IMR-90 (cell line): Measurements from ENCODE around the gene PRR33. TPM values are rescaled to one million over a fixed set of nuclear protein-coding genes. Genes with fewer than 3 reads are reported as not detected.

Experiments
- ATAC-seq: fragments of 200-7000 bp; cut with Tn5 transposase; 2 replicates; pipeline ENCODE4 v1.9.1; 2020; ENCODE audit warnings: low read depth, mild to moderate bottlenecking, moderate library complexity
- BruUV-seq: library from RNA; stranded (reverse); fragments of 400-500 nt; replicated peaks from 2 replicates; lab custom pipeline; 2021; lab: Mats Ljungman, UMichigan
- CTCF ChIA-PET: fragments of 300-600 bp; formaldehyde crosslinking; extraction: SDS; loops from one replicate; lab custom pipeline; 2021; ENCODE audit warnings: antibody characterized with exemption; lab: Yijun Ruan, JAX
- POLR2A ChIA-PET: fragments of 300-600 bp; sonication (Branson Sonifier 250); formaldehyde crosslinking; loops from one replicate; lab custom pipeline; 2022; ENCODE audit warnings: antibody characterized with exemption; ENCODE audit not compliant: unreplicated experiment; lab: Charles Lee
- DNase-seq: peaks from one replicate; pipeline ENCODE4 v3.0.0; 2013
- H2AFZ ChIP-seq: replicated peaks from 2 replicates; pipeline ENCODE3; 2013; ENCODE audit warnings: low read length, mild to moderate bottlenecking; ENCODE audit not compliant: poor library complexity
- H2AK5ac ChIP-seq: 2 replicates; pipeline ENCODE4 v1.6.1; 2013; ENCODE audit warnings: low read depth, low read length, inconsistent platforms
- H2AK9ac ChIP-seq: replicated peaks from 2 replicates; pipeline ENCODE3; 2013; ENCODE audit warnings: mild to moderate bottlenecking, low read depth, low read length, moderate library complexity; ENCODE audit not compliant: poor library complexity
- H2BK120ac ChIP-seq: 2 replicates; pipeline ENCODE4 v1.6.1; 2013; ENCODE audit warnings: low read depth, low read length, inconsistent platforms
- H2BK15ac ChIP-seq: 3 replicates; pipeline ENCODE4 v1.6.1; 2013; ENCODE audit warnings: low read depth, low read length, inconsistent platforms
- H2BK20ac ChIP-seq: 2 replicates; pipeline ENCODE4 v1.6.1; 2013; ENCODE audit warnings: low read depth, mild to moderate bottlenecking, inconsistent platforms, low read length, moderate library complexity
- H2BK5ac ChIP-seq: 2 replicates; pipeline ENCODE4 v1.6.1; 2013; ENCODE audit warnings: mild to moderate bottlenecking, low read depth, low read length, inconsistent platforms; ENCODE audit not compliant: poor library complexity, severe bottlenecking
- H3K14ac ChIP-seq: replicated peaks from 2 replicates; pipeline ENCODE4 v1.6.1; 2013; ENCODE audit warnings: low read depth, low read length, inconsistent platforms
- H3K18ac ChIP-seq: 2 replicates; pipeline ENCODE4 v1.6.1; 2013; ENCODE audit warnings: low read depth, low read length, control low read depth
- H3K23ac ChIP-seq: 2 replicates; pipeline ENCODE4 v1.6.1; 2013; ENCODE audit warnings: low read depth, low read length, inconsistent platforms
- H3K27ac ChIP-seq: 2 replicates; pipeline ENCODE4 v1.5.1; 2013; ENCODE audit warnings: mild to moderate bottlenecking, control low read depth, low read length; ENCODE audit not compliant: insufficient read depth
- H3K27me3 ChIP-seq: 2 replicates; pipeline ENCODE4 v1.6.1; 2013; ENCODE audit warnings: low read length; ENCODE audit not compliant: control insufficient read depth, insufficient read depth
- H3K36me3 ChIP-seq: 2 replicates; pipeline ENCODE4 v1.6.1; 2013; ENCODE audit warnings: low read length, mixed read lengths; ENCODE audit not compliant: control insufficient read depth, insufficient read depth
- H3K4ac ChIP-seq: 2 replicates; pipeline ENCODE4 v1.6.1; 2013; ENCODE audit warnings: low read depth, low read length, inconsistent platforms
- H3K4me1 ChIP-seq: 2 replicates; pipeline ENCODE4 v1.6.1; 2013; ENCODE audit warnings: low read length, mixed read lengths; ENCODE audit not compliant: control insufficient read depth, insufficient read depth
- H3K4me2 ChIP-seq: 2 replicates; pipeline ENCODE4 v1.6.1; 2013; ENCODE audit warnings: low read depth, mild to moderate bottlenecking, control low read depth, low read length, moderate library complexity
- H3K4me3 ChIP-seq: 2 replicates; pipeline ENCODE4 v1.5.1; 2013; ENCODE audit warnings: low read depth, mild to moderate bottlenecking, control low read depth, low read length, moderate library complexity; ENCODE audit not compliant: insufficient read depth
- H3K56ac ChIP-seq: 2 replicates; pipeline ENCODE4 v1.6.1; 2013; ENCODE audit warnings: low read length, inconsistent platforms; ENCODE audit not compliant: insufficient read depth; ENCODE audit errors: extremely low read depth
- H3K79me1 ChIP-seq, 2 experiments: 2 replicates each; pipeline ENCODE4 v1.6.1; 2013; ENCODE audit warnings: low read length in 2 of 2, inconsistent platforms in 1 of 2, low read depth in 1 of 2
- H3K9ac ChIP-seq: 2 replicates; pipeline ENCODE4 v1.6.1; 2013; ENCODE audit warnings: low read depth, low read length, control low read depth
- H3K9me1 ChIP-seq: 2 replicates; pipeline ENCODE4 v1.6.1; 2013; ENCODE audit warnings: low read length, inconsistent platforms; ENCODE audit not compliant: insufficient read depth
- H3K9me3 ChIP-seq: 2 replicates; pipeline ENCODE4 v1.6.1; 2013; ENCODE audit warnings: low read length; ENCODE audit not compliant: control insufficient read depth, insufficient read depth
- H4K20me1 ChIP-seq: 2 replicates; pipeline ENCODE4 v1.6.1; 2013; ENCODE audit warnings: low read length, inconsistent platforms; ENCODE audit not compliant: insufficient read depth
- H4K5ac ChIP-seq: 2 replicates; pipeline ENCODE4 v1.6.1; 2013; ENCODE audit warnings: mild to moderate bottlenecking, low read depth, low read length, control low read depth
- H4K8ac ChIP-seq, 2 experiments: 2 replicates each; pipeline ENCODE4 v1.6.1; 2013; ENCODE audit warnings: low read depth in 2 of 2, low read length in 2 of 2, control low read depth in 1 of 2, inconsistent platforms in 1 of 2
- H4K91ac ChIP-seq: 2 replicates; pipeline ENCODE4 v1.6.1; 2013; ENCODE audit warnings: low read depth, low read length, inconsistent platforms; ENCODE audit not compliant: insufficient read depth
- BHLHE40 ChIP-seq: fragments of 150-350 bp; IDR thresholded peaks from 2 replicates; pipeline ENCODE4 v1.6.1; 2016; ENCODE audit warnings: mild to moderate bottlenecking, low read depth, low read length
- CEBPB ChIP-seq: IDR thresholded peaks from 2 replicates; pipeline ENCODE4 v1.6.1; 2012; ENCODE audit warnings: low read depth, low read length, improper control_type of control experiment
- CHD1 ChIP-seq: IDR thresholded peaks from 2 replicates; pipeline ENCODE4 v1.6.1; 2012; ENCODE audit warnings: low read depth, low read length, improper control_type of control experiment
- FOS ChIP-seq: fragments of 150-350 bp; IDR thresholded peaks from 2 replicates; pipeline ENCODE4 v1.6.1; 2016; ENCODE audit warnings: low read depth, low read length
- MAFK ChIP-seq: IDR thresholded peaks from 2 replicates; pipeline ENCODE4 v1.6.1; 2012; ENCODE audit warnings: low read depth, low read length, improper control_type of control experiment
- MAZ ChIP-seq: IDR thresholded peaks from 2 replicates; pipeline ENCODE4 v1.6.1; 2012; ENCODE audit warnings: low read depth, mild to moderate bottlenecking, low read length, improper control_type of control experiment, moderate library complexity, borderline replicate concordance
- MXI1 ChIP-seq: IDR thresholded peaks from 2 replicates; pipeline ENCODE4 v1.6.1; 2012; ENCODE audit warnings: low read depth, mild to moderate bottlenecking, low read length, moderate library complexity, borderline replicate concordance
- NFE2L2 ChIP-seq: fragments of 150-350 bp; IDR thresholded peaks from 2 replicates; pipeline ENCODE4 v1.6.1; 2016; ENCODE audit warnings: low read depth, mild to moderate bottlenecking, low read length
- POLR2A ChIP-seq: IDR thresholded peaks from 2 replicates; pipeline ENCODE4 v1.6.1; 2012; ENCODE audit warnings: mild to moderate bottlenecking, low read depth, low read length
- RAD21 ChIP-seq: IDR thresholded peaks from 2 replicates; pipeline ENCODE4 v1.6.1; 2012; ENCODE audit warnings: low read length, improper control_type of control experiment
- RCOR1 ChIP-seq: IDR thresholded peaks from 2 replicates; pipeline ENCODE4 v1.6.1; 2012; ENCODE audit warnings: mild to moderate bottlenecking, low read length, improper control_type of control experiment; ENCODE audit not compliant: insufficient replicate concordance
- RFX5 ChIP-seq: IDR thresholded peaks from 2 replicates; pipeline ENCODE4 v1.8.0; 2012; ENCODE audit warnings: low read depth, mild to moderate bottlenecking, low read length, moderate library complexity
- SMC3 ChIP-seq: fragments of 150-350 bp; IDR thresholded peaks from 2 replicates; pipeline ENCODE4 v1.6.1; 2016; ENCODE audit warnings: low read depth, mild to moderate bottlenecking, antibody characterized with exemption, low read length, moderate library complexity
- WGBS, 2 experiments: methylation state at CpG; one replicate each; pipeline versions ENCODE4 v1.1.5 to v1.1.7; 2013; ENCODE audit warnings: missing lambda C conversion rate in 2 of 2; ENCODE audit not compliant: insufficient read length in 1 of 2; ENCODE audit errors: extremely low coverage in 2 of 2; 5-methylcytosine and 5-hydroxymethylcytosine counted together
- dilution Hi-C: fragments of 300-500 bp; cut with HindIII; formaldehyde crosslinking; loops from one replicate; pipeline ENCODE4 v1.14.3; 2018; ENCODE audit warnings: low sequenced_read_pairs; ENCODE audit not compliant: unreplicated experiment
- in situ Hi-C: fragments of 300-500 bp; cut with MboI; formaldehyde crosslinking; loops from 3 replicates; pipeline ENCODE4 v1.14.3; 2019; ENCODE audit warnings: low sequenced_read_pairs, inconsistent platforms, mixed read lengths
- intact Hi-C: fragments of 100-400 bp; cut with micrococcal nuclease; formaldehyde crosslinking; loops from 2 replicates; pipeline ENCODE4 v1.10.0; 2022
- polyA plus RNA-seq, 3 experiments: library from polyadenylated mRNA; depleted of rRNA; stranded (reverse); fragments of >200 nt; gene quantifications; 2 replicates each; pipeline ENCODE4 v1.2.3, GENCODE V29; 2012; ENCODE audit warnings: low replicate concordance in 1 of 3
- total RNA-seq: library from RNA; depleted of rRNA; stranded (reverse); fragments of >200 nt; gene quantifications from 2 replicates; pipeline ENCODE4 v1.2.3, GENCODE V29; 2012
- TF ChIP-seq, protein P1 (sequence below): fragments of 150-350 bp; IDR thresholded peaks from 2 replicates; pipeline ENCODE4 v1.6.1; 2017; ENCODE audit warnings: mild to moderate bottlenecking, antibody characterized with exemption, low read length, low read depth
- TF ChIP-seq, protein P2 (sequence below): fragments of 150-350 bp; IDR thresholded peaks from 2 replicates; pipeline ENCODE4 v1.6.1; 2016; ENCODE audit warnings: low read depth, mild to moderate bottlenecking, low read length, moderate library complexity, borderline replicate concordance
- TF ChIP-seq, protein P3 (sequence below): conservative IDR thresholded peaks from 2 replicates; pipeline ENCODE4 v1.5.1; 2012; ENCODE audit warnings: mild to moderate bottlenecking, low read depth, low read length, improper control_type of control experiment

The PRR33 gene
- total and polyA plus RNA-seq, 2 of the 4 experiments (the other 2 are of a cell fraction), result not detected

DNA sequence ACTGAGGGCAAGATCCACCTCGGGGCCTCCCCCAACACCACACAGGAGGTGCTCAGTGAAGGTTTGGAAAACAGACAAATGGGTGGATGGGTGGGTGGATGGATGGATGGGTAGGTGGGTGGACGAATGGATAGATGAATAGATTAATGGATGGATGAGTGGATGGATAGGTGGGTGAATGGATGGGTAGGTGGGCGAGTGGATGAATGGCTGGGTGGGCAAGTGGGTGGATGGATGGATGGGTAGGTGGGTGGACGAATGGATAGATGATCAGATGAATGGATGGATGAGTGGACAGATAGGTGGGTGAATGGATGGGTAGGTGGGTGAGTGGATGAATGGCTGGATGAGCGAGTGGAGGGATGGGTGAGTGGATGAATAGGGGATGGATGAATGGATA lies 863 bp upstream of the PRR33 start:
- DNase-seq, result no peak
- Histone ChIP-seq H3K4me2 (no peak overlapping the region), H2BK5ac (no peak overlapping the region), H3K27me3 (peaks cover 29% of the 10 kb centered on the region), H3K14ac (no peak overlapping the region), H4K8ac (no peak overlapping the region), H3K4ac (no peak overlapping the region), H2BK15ac (no peak overlapping the region), H3K9me1 (no peaks in the 10 kb centered on the region), H3K27ac (no peak overlapping the region), H3K9ac (no peak overlapping the region), H2AK5ac (no peak overlapping the region), H2BK120ac (no peak overlapping the region), H3K9me3 (no peaks in the 10 kb centered on the region), H3K4me1 (no peaks in the 10 kb centered on the region), H4K91ac (no peak overlapping the region), H3K79me1 (no peaks in the 10 kb centered on the region), H3K23ac (no peak overlapping the region), H3K18ac (no peak overlapping the region), H4K5ac (no peak overlapping the region), H3K4me3 (no peak overlapping the region), H2BK20ac (no peak overlapping the region), H2AFZ (no peak overlapping the region), H3K36me3 (no peaks in the 10 kb centered on the region), H4K20me1 (no peaks in the 10 kb centered on the region), H3K56ac (no peak overlapping the region), H2AK9ac (no peak overlapping the region)
- ATAC-seq, result no peak
- ChIA-PET CTCF (no interaction called here), POLR2A (no interaction called here)
- no peak for TF ChIP-seq NFE2L2
- no peak for TF ChIP-seq CHD1
- TF ChIP-seq, protein P1, sequence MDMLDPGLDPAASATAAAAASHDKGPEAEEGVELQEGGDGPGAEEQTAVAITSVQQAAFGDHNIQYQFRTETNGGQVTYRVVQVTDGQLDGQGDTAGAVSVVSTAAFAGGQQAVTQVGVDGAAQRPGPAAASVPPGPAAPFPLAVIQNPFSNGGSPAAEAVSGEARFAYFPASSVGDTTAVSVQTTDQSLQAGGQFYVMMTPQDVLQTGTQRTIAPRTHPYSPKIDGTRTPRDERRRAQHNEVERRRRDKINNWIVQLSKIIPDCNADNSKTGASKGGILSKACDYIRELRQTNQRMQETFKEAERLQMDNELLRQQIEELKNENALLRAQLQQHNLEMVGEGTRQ, result no peak
- no peak for TF ChIP-seq RFX5
- TF ChIP-seq MXI1, result no peak
- TF ChIP-seq, protein P2, sequence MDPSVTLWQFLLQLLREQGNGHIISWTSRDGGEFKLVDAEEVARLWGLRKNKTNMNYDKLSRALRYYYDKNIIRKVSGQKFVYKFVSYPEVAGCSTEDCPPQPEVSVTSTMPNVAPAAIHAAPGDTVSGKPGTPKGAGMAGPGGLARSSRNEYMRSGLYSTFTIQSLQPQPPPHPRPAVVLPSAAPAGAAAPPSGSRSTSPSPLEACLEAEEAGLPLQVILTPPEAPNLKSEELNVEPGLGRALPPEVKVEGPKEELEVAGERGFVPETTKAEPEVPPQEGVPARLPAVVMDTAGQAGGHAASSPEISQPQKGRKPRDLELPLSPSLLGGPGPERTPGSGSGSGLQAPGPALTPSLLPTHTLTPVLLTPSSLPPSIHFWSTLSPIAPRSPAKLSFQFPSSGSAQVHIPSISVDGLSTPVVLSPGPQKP, result no peak
- TF ChIP-seq MAFK, result no peak
- TF ChIP-seq RCOR1, result no peak
- TF ChIP-seq MAZ, result no peak
- no peak for TF ChIP-seq BHLHE40
- no peak for TF ChIP-seq RAD21
- no peak for TF ChIP-seq FOS
- no peak for TF ChIP-seq SMC3
- TF ChIP-seq, protein P3, sequence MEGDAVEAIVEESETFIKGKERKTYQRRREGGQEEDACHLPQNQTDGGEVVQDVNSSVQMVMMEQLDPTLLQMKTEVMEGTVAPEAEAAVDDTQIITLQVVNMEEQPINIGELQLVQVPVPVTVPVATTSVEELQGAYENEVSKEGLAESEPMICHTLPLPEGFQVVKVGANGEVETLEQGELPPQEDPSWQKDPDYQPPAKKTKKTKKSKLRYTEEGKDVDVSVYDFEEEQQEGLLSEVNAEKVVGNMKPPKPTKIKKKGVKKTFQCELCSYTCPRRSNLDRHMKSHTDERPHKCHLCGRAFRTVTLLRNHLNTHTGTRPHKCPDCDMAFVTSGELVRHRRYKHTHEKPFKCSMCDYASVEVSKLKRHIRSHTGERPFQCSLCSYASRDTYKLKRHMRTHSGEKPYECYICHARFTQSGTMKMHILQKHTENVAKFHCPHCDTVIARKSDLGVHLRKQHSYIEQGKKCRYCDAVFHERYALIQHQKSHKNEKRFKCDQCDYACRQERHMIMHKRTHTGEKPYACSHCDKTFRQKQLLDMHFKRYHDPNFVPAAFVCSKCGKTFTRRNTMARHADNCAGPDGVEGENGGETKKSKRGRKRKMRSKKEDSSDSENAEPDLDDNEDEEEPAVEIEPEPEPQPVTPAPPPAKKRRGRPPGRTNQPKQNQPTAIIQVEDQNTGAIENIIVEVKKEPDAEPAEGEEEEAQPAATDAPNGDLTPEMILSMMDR, result no peak
- no peak for TF ChIP-seq POLR2A
- TF ChIP-seq CEBPB, result no peak
- no TSS peak for BruUV-seq
- intact Hi-C loops, result no loop called here
- dilution Hi-C loops, result no loop called here
- in situ Hi-C loops, result no loop called here
- WGBS, 2 experiments, result 43 to 100% methylated on average over 1 to 4 of the region's 5 CpGs
